Fibroblast of skin of abdomen (primary cell): ENCODE measurements around the gene AADACL4.

Experiments used
- DNase-seq: peaks from one replicate; pipeline ENCODE4 v3.0.0-alpha.2; 2013

Gene AADACL4

GRCh38 chr1:12613180-12613579, 30.7 kb upstream of the AADACL4 start:
- no peak for DNase-seq

- DNase-seq = no peak
These were observed 29.3 kb upstream of the AADACL4 start for GRCh38 chr1:12614402-12615158.

GRCh38 chr1:12615159-12615864, 28.6 kb upstream of the AADACL4 start:
- no peak for DNase-seq

- no peak for DNase-seq
These were observed 27.8 kb upstream of the AADACL4 start for GRCh38 chr1:12615865-12616708.

- no peak for DNase-seq
These were observed 27.0 kb upstream of the AADACL4 start for GRCh38 chr1:12616709-12617373.

- no peak for DNase-seq
These were observed 26.4 kb upstream of the AADACL4 start for GRCh38 chr1:12617511-12617900.

GRCh38 chr1:12617901-12618660, 25.8 kb upstream of the AADACL4 start, which contains the start of gene DHRS3:
Gene DHRS3, minus strand, starts transcription at chr1:12618210. Its CDS starts 862 bp downstream, at chr1:12617348.
- peak; percentile 88 for DNase-seq

- no peak for DNase-seq
These were observed 25.3 kb upstream of the AADACL4 start for GRCh38 chr1:12618661-12618964.

- peak; percentile 91 for DNase-seq
These were observed 24.7 kb upstream of the AADACL4 start for GRCh38 chr1:12618965-12619791.

GRCh38 chr1:12619792-12620487, 23.9 kb upstream of the AADACL4 start:
- peak; percentile 88 for DNase-seq

GRCh38 chr1:12620488-12620865, 23.4 kb upstream of the AADACL4 start:
- DNase-seq = no peak

- no peak for DNase-seq
These were observed 23.0 kb upstream of the AADACL4 start for GRCh38 chr1:12620931-12621330.

- no peak for DNase-seq
These were observed 22.2 kb upstream of the AADACL4 start for GRCh38 chr1:12621346-12622335.

- no peak for DNase-seq
These were observed 21.4 kb upstream of the AADACL4 start for GRCh38 chr1:12622506-12622905.

GRCh38 chr1:12625276-12625675, 18.6 kb upstream of the AADACL4 start:
- no peak for DNase-seq

- no peak for DNase-seq
These were observed 17.0 kb upstream of the AADACL4 start for GRCh38 chr1:12626888-12627287.

- no peak for DNase-seq
These were observed 16.6 kb upstream of the AADACL4 start for GRCh38 chr1:12627296-12627695.

GRCh38 chr1:12629511-12629956, 14.4 kb upstream of the AADACL4 start:
- no peak for DNase-seq
